ENCODE data around the gene SPCS1.

Gene SPCS1

GRCh38 chr3:52685285-52685708, 20.6 kb upstream of the SPCS1 start:
- H3K36me3 Mint-ChIP-seq (ENCODE audit: low read depth) = peaks cover 66% of the 10 kb centered on the region
- intact Hi-C loops (cut with micrococcal nuclease) = no loop called here
- H3K4me3 Mint-ChIP-seq = peak overlapping the region; percentile 90
- no peaks in the 10 kb centered on the region for H3K27me3 Mint-ChIP-seq
- H3K4me1 Mint-ChIP-seq (ENCODE audit: low read depth) = peaks cover 51% of the 10 kb centered on the region
- peak overlapping the region; percentile 97 for H3K27ac Mint-ChIP-seq
- H3K9me3 Mint-ChIP-seq = no peaks in the 10 kb centered on the region

- Mint-ChIP-seq H3K36me3 (ENCODE audit: low read depth) (peaks cover 66% of the 10 kb centered on the region), H3K27ac (peak within 1 kb of the TSS; percentile 97), H3K4me1 (ENCODE audit: low read depth) (peaks cover 49% of the 10 kb centered on the region), H3K4me3 (peak within 1 kb of the TSS; percentile 91), H3K9me3 (no peaks in the 10 kb centered on the region), H3K27me3 (no peaks in the 10 kb centered on the region)
- intact Hi-C loops (cut with micrococcal nuclease) = loop anchor here (1.0 kb wide), 1 partner anchor 20 kb away; the partner anchor contains the start of gene SPCS1
Measured at GRCh38 chr3:52685709-52686691, 19.9 kb upstream of the SPCS1 start, which contains the start of the genes GNL3 and PBRM1. Gene GNL3 (plus strand): TSS chr3:52686032. CDS start chr3:52686093, 61 bp downstream. Gene PBRM1 (minus strand): TSS chr3:52685913.

GRCh38 chr3:52688266-52688665, 17.6 kb upstream of the SPCS1 start:
- H3K9me3 Mint-ChIP-seq = no peaks in the 10 kb centered on the region
- no peak overlapping the region for H3K27ac Mint-ChIP-seq
- no peaks in the 10 kb centered on the region for H3K27me3 Mint-ChIP-seq
- no peak overlapping the region for H3K4me3 Mint-ChIP-seq
- peaks cover 35% of the 10 kb centered on the region for H3K4me1 Mint-ChIP-seq (ENCODE audit: low read depth)
- H3K36me3 Mint-ChIP-seq (ENCODE audit: low read depth) = peaks cover 79% of the 10 kb centered on the region
- intact Hi-C loops (cut with micrococcal nuclease) = no loop called here

GRCh38 chr3:52689151-52689550, 16.8 kb upstream of the SPCS1 start:
- intact Hi-C loops (cut with micrococcal nuclease) = no loop called here
- H3K36me3 Mint-ChIP-seq (ENCODE audit: low read depth) = peaks cover 88% of the 10 kb centered on the region
- H3K27ac Mint-ChIP-seq = peak overlapping the region; percentile 56
- H3K4me3 Mint-ChIP-seq = no peak overlapping the region
- peaks cover 27% of the 10 kb centered on the region for H3K4me1 Mint-ChIP-seq (ENCODE audit: low read depth)
- no peaks in the 10 kb centered on the region for H3K9me3 Mint-ChIP-seq
- H3K27me3 Mint-ChIP-seq = no peaks in the 10 kb centered on the region

GRCh38 chr3:52690560-52690959, 15.3 kb upstream of the SPCS1 start:
- Mint-ChIP-seq H3K36me3 (ENCODE audit: low read depth) (peaks cover 95% of the 10 kb centered on the region), H3K27ac (peak overlapping the region; percentile 56), H3K9me3 (no peaks in the 10 kb centered on the region), H3K4me3 (no peak overlapping the region), H3K27me3 (no peaks in the 10 kb centered on the region), H3K4me1 (ENCODE audit: low read depth) (peaks cover 27% of the 10 kb centered on the region)
- intact Hi-C loops (cut with micrococcal nuclease) = no loop called here

- Mint-ChIP-seq H3K9me3 (no peaks in the 10 kb centered on the region), H3K4me3 (no peak overlapping the region), H3K27me3 (no peaks in the 10 kb centered on the region), H3K27ac (no peak overlapping the region), H3K4me1 (ENCODE audit: low read depth) (peaks cover 34% of the 10 kb centered on the region), H3K36me3 (ENCODE audit: low read depth) (peaks cover 96% of the 10 kb centered on the region)
- intact Hi-C loops (cut with micrococcal nuclease) = no loop called here
Measured at GRCh38 chr3:52693071-52693470, 12.8 kb upstream of the SPCS1 start.

GRCh38 chr3:52694528-52695189, 11.2 kb upstream of the SPCS1 start:
- H3K4me1 Mint-ChIP-seq (ENCODE audit: low read depth) = peaks cover 19% of the 10 kb centered on the region
- peaks cover 85% of the 10 kb centered on the region for H3K36me3 Mint-ChIP-seq (ENCODE audit: low read depth)
- no peak overlapping the region for H3K4me3 Mint-ChIP-seq
- H3K27ac Mint-ChIP-seq = no peak overlapping the region
- intact Hi-C loops (cut with micrococcal nuclease) = no loop called here
- no peaks in the 10 kb centered on the region for H3K27me3 Mint-ChIP-seq
- H3K9me3 Mint-ChIP-seq = no peaks in the 10 kb centered on the region

GRCh38 chr3:52695798-52696671, 9.9 kb upstream of the SPCS1 start:
- Mint-ChIP-seq H3K27me3 (no peaks in the 10 kb centered on the region), H3K36me3 (ENCODE audit: low read depth) (peaks cover 76% of the 10 kb centered on the region), H3K4me1 (ENCODE audit: low read depth) (peaks cover 8% of the 10 kb centered on the region), H3K9me3 (no peaks in the 10 kb centered on the region), H3K4me3 (no peak overlapping the region), H3K27ac (no peak overlapping the region)
- intact Hi-C loops (cut with micrococcal nuclease) = no loop called here

GRCh38 chr3:52696830-52697631, 8.9 kb upstream of the SPCS1 start:
- peak overlapping the region; percentile 61 for H3K27ac Mint-ChIP-seq
- intact Hi-C loops (cut with micrococcal nuclease) = no loop called here
- H3K9me3 Mint-ChIP-seq = no peaks in the 10 kb centered on the region
- H3K4me3 Mint-ChIP-seq = no peak overlapping the region
- H3K27me3 Mint-ChIP-seq = no peaks in the 10 kb centered on the region
- peaks cover 8% of the 10 kb centered on the region for H3K4me1 Mint-ChIP-seq (ENCODE audit: low read depth)
- peaks cover 66% of the 10 kb centered on the region for H3K36me3 Mint-ChIP-seq (ENCODE audit: low read depth)

- Mint-ChIP-seq H3K36me3 (ENCODE audit: low read depth) (peaks cover 61% of the 10 kb centered on the region), H3K4me1 (ENCODE audit: low read depth) (peaks cover 8% of the 10 kb centered on the region), H3K27me3 (no peaks in the 10 kb centered on the region), H3K4me3 (no peak overlapping the region), H3K9me3 (no peaks in the 10 kb centered on the region), H3K27ac (peak overlapping the region; percentile 61)
- intact Hi-C loops (cut with micrococcal nuclease) = no loop called here
Measured at GRCh38 chr3:52697632-52697965, 8.3 kb upstream of the SPCS1 start.

- Mint-ChIP-seq H3K27me3 (no peaks in the 10 kb centered on the region), H3K9me3 (no peaks in the 10 kb centered on the region), H3K4me1 (ENCODE audit: low read depth) (peaks cover 18% of the 10 kb centered on the region), H3K27ac (no peak overlapping the region), H3K4me3 (no peak overlapping the region), H3K36me3 (ENCODE audit: low read depth) (peaks cover 19% of the 10 kb centered on the region)
- intact Hi-C loops (cut with micrococcal nuclease) = no loop called here
Measured at GRCh38 chr3:52703341-52703740, 2.6 kb upstream of the SPCS1 start.

GRCh38 chr3:52704611-52705437, 1.1 kb upstream of the SPCS1 start:
- peaks cover 18% of the 10 kb centered on the region for H3K4me1 Mint-ChIP-seq (ENCODE audit: low read depth)
- H3K27ac Mint-ChIP-seq = peak overlapping the region; percentile 97
- H3K36me3 Mint-ChIP-seq (ENCODE audit: low read depth) = peaks cover 25% of the 10 kb centered on the region
- intact Hi-C loops (cut with micrococcal nuclease) = no loop called here
- H3K27me3 Mint-ChIP-seq = no peaks in the 10 kb centered on the region
- H3K4me3 Mint-ChIP-seq = peak overlapping the region; percentile 98
- no peaks in the 10 kb centered on the region for H3K9me3 Mint-ChIP-seq
